Bronchial epithelial cell (primary cell): Measurements from ENCODE around the gene ATP2B2. TPM values are rescaled to one million over a fixed set of nuclear protein-coding genes. Genes with fewer than 3 reads are reported as not detected.

Experiments
- DNase-seq: peaks from one replicate; pipeline ENCODE4 v3.0.0-alpha.2; 2010; ENCODE audit warnings: low read depth
- FAIRE-seq: peaks from 2 replicates; lab custom pipeline; 2011; peaks lifted over from hg19 to GRCh38; lab: Jason Lieb, UNC
- H3K27me3 ChIP-seq: 2 replicates; pipeline ENCODE4 v1.5.1; 2011; ENCODE audit warnings: low read length; ENCODE audit not compliant: control insufficient read depth, insufficient read depth
- H3K36me3 ChIP-seq: 2 replicates; pipeline ENCODE4 v1.5.1; 2011; ENCODE audit warnings: low read length; ENCODE audit not compliant: control insufficient read depth, insufficient read depth
- H3K4me3 ChIP-seq: 2 replicates; pipeline ENCODE4 v1.5.1; 2011; ENCODE audit warnings: mild to moderate bottlenecking, low read depth, low read length, control low read depth
- total RNA-seq: library from RNA; depleted of rRNA; stranded (reverse); fragments of >200 nt; gene quantifications from 2 replicates; pipeline ENCODE4 v1.2.1, GENCODE V29; 2014
- TF ChIP-seq, protein P1 (sequence below): IDR thresholded peaks from 2 replicates; pipeline ENCODE4 v1.5.1; 2011; ENCODE audit warnings: mild to moderate bottlenecking, moderate library complexity, low read length, control low read depth, inconsistent platforms; ENCODE audit not compliant: insufficient read depth, severe bottlenecking

The ATP2B2 gene
- total RNA-seq, 1 donor from 2014 or later: not detected

DNA sequence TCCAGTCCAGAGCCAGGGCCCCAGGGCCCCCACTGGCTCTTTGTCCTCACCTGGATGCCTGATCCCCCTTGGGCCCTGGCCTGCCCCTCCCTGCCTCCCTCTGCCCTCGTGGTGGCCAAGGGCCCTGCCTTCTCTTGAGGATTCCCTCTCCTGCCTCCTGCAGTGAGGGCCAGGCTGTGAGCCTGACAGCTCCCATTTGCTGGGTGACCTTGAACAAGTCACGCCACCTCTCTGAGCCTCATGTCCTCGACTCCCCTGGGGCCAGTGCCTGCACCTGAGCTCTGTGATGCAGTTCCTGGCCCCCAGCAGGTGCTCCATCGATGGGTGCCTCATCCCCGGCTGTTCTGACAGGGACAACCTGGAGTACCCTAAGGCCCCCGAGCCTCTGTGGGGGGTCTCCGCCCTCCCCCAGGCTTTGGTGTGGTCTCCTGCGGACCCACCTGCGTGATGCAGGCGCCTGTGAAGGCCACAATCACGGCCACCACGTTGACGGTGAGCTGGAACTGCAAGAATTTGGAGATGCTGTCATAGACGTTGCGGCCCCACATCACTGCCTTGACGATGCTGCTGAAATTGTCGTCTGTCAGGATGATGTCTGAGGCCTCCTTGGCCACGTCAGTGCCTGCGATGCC lies 160.3 kb downstream of the ATP2B2 start:
- DNase-seq: no peak
- FAIRE-seq: no peak
- TF ChIP-seq, protein P1, sequence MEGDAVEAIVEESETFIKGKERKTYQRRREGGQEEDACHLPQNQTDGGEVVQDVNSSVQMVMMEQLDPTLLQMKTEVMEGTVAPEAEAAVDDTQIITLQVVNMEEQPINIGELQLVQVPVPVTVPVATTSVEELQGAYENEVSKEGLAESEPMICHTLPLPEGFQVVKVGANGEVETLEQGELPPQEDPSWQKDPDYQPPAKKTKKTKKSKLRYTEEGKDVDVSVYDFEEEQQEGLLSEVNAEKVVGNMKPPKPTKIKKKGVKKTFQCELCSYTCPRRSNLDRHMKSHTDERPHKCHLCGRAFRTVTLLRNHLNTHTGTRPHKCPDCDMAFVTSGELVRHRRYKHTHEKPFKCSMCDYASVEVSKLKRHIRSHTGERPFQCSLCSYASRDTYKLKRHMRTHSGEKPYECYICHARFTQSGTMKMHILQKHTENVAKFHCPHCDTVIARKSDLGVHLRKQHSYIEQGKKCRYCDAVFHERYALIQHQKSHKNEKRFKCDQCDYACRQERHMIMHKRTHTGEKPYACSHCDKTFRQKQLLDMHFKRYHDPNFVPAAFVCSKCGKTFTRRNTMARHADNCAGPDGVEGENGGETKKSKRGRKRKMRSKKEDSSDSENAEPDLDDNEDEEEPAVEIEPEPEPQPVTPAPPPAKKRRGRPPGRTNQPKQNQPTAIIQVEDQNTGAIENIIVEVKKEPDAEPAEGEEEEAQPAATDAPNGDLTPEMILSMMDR: no peak
- Histone ChIP-seq H3K4me3 (no peak overlapping the region), H3K36me3 (no peaks in the 10 kb centered on the region), H3K27me3 (peaks cover 2% of the 10 kb centered on the region)

DNA sequence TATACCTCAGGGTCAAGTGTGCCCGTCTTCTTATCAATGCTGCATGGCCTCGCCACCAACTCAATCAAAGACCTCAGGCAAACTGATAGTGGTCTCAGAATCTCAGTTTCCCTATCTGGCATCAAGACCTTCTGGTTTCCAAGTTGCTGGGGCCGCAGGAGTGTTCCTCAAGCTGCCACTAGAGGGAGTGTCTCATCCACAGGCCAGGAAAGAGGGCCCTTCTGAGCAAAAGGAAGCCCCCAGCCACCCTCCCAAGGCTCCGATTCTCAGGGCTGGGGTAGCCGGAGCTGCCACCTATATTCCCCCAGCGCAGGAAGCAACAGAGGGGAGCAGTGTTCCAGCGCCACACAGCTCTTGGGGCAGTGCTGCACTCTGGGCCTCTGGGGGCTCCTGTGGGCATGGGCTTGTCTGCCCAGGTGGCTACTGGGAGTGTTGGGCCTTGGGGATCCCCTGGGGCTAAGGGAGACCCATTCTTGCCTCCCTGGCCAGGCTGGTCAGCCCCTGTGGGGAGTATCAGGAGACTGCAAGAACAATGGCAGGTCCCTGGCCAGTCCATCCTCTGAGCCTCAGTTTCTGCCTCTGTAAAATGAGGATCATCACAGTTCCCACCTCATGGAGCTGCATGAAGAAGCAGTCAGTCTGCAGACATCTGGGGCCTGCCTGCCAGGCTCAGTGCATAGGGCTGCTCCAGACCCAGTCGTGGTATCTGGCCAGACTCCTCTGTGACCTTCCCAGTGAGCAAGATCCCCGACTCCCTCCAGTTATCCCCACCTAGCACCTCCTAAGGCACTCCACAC lies 161.0 kb downstream of the ATP2B2 start:
- no peak overlapping the region for H3K4me3 ChIP-seq
- TF ChIP-seq, protein P1: peak; percentile 89
- no peaks in the 10 kb centered on the region for H3K36me3 ChIP-seq
- H3K27me3 ChIP-seq: peaks cover 2% of the 10 kb centered on the region
- FAIRE-seq (peak; percentile 55), DNase-seq (peak; percentile 37)

DNA sequence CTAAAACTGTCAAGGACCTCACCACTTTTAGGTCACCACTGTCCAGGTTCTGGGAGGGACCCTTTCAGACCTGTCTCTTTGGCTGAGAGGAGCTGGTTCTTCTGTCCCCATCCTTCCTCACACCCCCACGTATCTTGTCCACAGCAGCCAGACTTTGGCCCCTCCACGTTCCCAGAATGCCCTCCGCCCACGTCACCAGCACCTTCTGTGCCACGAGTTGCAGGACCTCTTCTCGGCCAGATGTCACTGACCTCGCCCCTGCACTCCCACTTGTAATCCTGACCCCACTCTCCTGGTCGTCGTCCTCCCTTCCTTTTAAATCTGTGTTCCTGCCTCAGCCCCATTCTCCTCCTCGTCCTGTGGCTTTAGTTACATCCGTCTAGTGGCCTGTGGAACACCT lies 161.9 kb downstream of the ATP2B2 start:
- Histone ChIP-seq H3K36me3 (no peaks in the 10 kb centered on the region), H3K4me3 (no peak overlapping the region), H3K27me3 (peaks cover 2% of the 10 kb centered on the region)
- TF ChIP-seq, protein P1: no peak
- FAIRE-seq (peak; percentile 50), DNase-seq (no peak)

DNA sequence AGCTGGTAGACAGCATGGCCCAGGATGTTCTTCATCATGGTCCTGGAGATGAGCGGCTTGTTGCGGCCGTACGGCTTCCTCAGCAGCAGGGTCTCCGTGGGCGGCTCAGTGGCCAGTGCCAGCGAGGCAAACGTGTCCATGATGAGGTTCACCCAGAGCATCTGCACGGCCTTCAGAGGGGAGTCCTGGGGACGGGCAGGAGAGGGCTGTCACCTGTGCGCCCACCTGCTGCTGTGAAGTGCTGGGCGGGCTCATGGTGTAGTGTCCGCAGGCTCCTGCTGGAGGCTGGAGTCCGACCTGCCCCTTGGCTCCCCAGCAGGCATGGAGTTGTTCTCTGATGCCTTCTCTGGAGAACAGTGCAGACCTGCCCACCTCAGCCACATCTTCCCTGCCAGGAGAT lies 162.6 kb downstream of the ATP2B2 start:
- TF ChIP-seq, protein P1: no peak
- no peaks in the 10 kb centered on the region for H3K36me3 ChIP-seq
- H3K27me3 ChIP-seq: peaks cover 2% of the 10 kb centered on the region
- FAIRE-seq: no peak
- no peak overlapping the region for H3K4me3 ChIP-seq
- DNase-seq: no peak

DNA sequence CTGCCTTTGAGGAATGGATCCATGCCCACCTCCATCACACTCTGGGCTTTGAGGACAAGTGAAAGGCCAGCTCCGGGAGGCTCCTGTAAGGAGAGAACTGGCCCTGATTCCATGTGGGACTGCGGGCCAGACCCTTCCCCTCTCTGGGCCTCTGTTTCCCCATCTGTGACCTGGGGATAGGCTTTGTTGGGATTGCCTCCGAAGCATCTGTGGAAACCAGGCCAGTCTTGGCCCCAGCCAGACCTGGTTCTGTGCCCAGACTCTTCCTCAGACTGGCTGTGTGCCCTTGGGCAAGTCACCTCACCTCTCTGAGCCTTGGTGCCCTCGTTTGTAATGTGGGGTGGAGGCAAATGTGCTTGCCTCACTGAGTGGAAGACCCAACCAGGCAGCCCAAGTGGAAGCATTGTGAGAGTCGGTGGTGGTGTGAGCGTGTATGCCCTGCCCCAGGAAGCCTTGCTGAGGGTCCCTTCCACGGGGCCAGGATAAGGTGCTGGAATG lies 163.4 kb downstream of the ATP2B2 start:
- DNase-seq: no peak
- Histone ChIP-seq H3K36me3 (no peaks in the 10 kb centered on the region), H3K27me3 (peaks cover 2% of the 10 kb centered on the region), H3K4me3 (no peak overlapping the region)
- no peak for FAIRE-seq
- TF ChIP-seq, protein P1: no peak
